ENCODE results near the gene XPOT. TPM values are rescaled to one million over a fixed set of nuclear protein-coding genes. Genes with fewer than 3 reads are reported as not detected.

Gene XPOT
- total RNA-seq, 2 experiments from 2014 or later = 163 to 180 TPM

- Mint-ChIP-seq H3K27me3 (no peaks in the 10 kb centered on the region), H3K9me3 (peaks cover 8% of the 10 kb centered on the region), H3K27ac (peak overlapping the region; percentile 59), H3K4me1 (ENCODE audit: low read depth) (peaks cover 27% of the 10 kb centered on the region), H3K4me3 (no peak overlapping the region), H3K36me3 (ENCODE audit: low read depth) (peaks cover 2% of the 10 kb centered on the region)
- intact Hi-C loops (cut with micrococcal nuclease) = no loop called here
- ChIA-PET CTCF (no interaction called here), POLR2A (interaction anchor here (1.3 kb wide), 1 partner anchor 18 kb away, joined by 7 read pairs; the partner anchor contains the start of gene XPOT)
- TF ChIP-seq CTCF (IDR thresholded peaks at IDR 0.05) = no peak
- ATAC-seq (peak; percentile 84), DNase-seq (peak; percentile 62)
Observed at GRCh38 chr12:64385468-64385867, 18.7 kb upstream of the XPOT start.

GRCh38 chr12:64387197-64387816, 16.9 kb upstream of the XPOT start:
- peaks cover 11% of the 10 kb centered on the region for H3K27me3 Mint-ChIP-seq

GRCh38 chr12:64389154-64389553, 15.0 kb upstream of the XPOT start:
- POLR2A ChIA-PET = interaction anchor here (1.1 kb wide), 1 partner anchor 119 kb away, joined by 3 read pairs; no protein-coding TSS in a partner anchor
- no peaks in the 10 kb centered on the region for H3K36me3 Mint-ChIP-seq (ENCODE audit: low read depth)

More at GRCh38 chr12:64387197-64387816, 16.9 kb upstream of the XPOT start:
- H3K4me3 Mint-ChIP-seq = no peak overlapping the region
- no peak overlapping the region for H3K27ac Mint-ChIP-seq
- H3K4me1 Mint-ChIP-seq (ENCODE audit: low read depth) = peaks cover 32% of the 10 kb centered on the region
- intact Hi-C loops (cut with micrococcal nuclease) = no loop called here
- TF ChIP-seq CTCF (IDR thresholded peaks at IDR 0.05) = no peak
- no peaks in the 10 kb centered on the region for H3K9me3 Mint-ChIP-seq
- ChIA-PET CTCF (no interaction called here), POLR2A (no interaction called here)
- ATAC-seq (no peak), DNase-seq (no peak)
- no peaks in the 10 kb centered on the region for H3K36me3 Mint-ChIP-seq (ENCODE audit: low read depth)

GRCh38 chr12:64390275-64390851, 13.8 kb upstream of the XPOT start, which contains the start of gene C12orf56:
Gene C12orf56 (minus strand): TSS chr12:64390758. CDS start chr12:64390565, 193 bp downstream.
- ATAC-seq (peak; percentile 64), DNase-seq (peak; percentile 40)
- ChIA-PET CTCF (interaction anchor here (0.7 to 1.9 kb wide), 3 partner anchors 15 to 1292 kb away, joined by 3 to 4 read pairs (median 3); no protein-coding TSS in a partner anchor), POLR2A (no interaction called here)
- H3K36me3 Mint-ChIP-seq (ENCODE audit: low read depth) = no peaks in the 10 kb centered on the region
- peaks cover 11% of the 10 kb centered on the region for H3K27me3 Mint-ChIP-seq
- peak within 1 kb of the TSS; percentile 30 for H3K27ac Mint-ChIP-seq
- no peaks in the 10 kb centered on the region for H3K9me3 Mint-ChIP-seq
- H3K4me3 Mint-ChIP-seq = peak within 1 kb of the TSS; percentile 67
- peaks cover 16% of the 10 kb centered on the region for H3K4me1 Mint-ChIP-seq (ENCODE audit: low read depth)
- no peak for TF ChIP-seq CTCF (IDR thresholded peaks at IDR 0.05)
- intact Hi-C loops (cut with micrococcal nuclease) = loop anchor here (10.0 kb wide), 1 partner anchor 116 kb away; no protein-coding TSS in a partner anchor

More at GRCh38 chr12:64389154-64389553, 15.0 kb upstream of the XPOT start:
- TF ChIP-seq CTCF (IDR thresholded peaks at IDR 0.05) = no peak
- peaks cover 11% of the 10 kb centered on the region for H3K27me3 Mint-ChIP-seq
- H3K9me3 Mint-ChIP-seq = no peaks in the 10 kb centered on the region
- H3K27ac Mint-ChIP-seq = no peak overlapping the region
- no peak overlapping the region for H3K4me3 Mint-ChIP-seq
- intact Hi-C loops (cut with micrococcal nuclease) = no loop called here
- ATAC-seq (no peak), DNase-seq (no peak)
- H3K4me1 Mint-ChIP-seq (ENCODE audit: low read depth) = peaks cover 28% of the 10 kb centered on the region
- CTCF ChIA-PET = interaction anchor here (0.7 kb wide), 1 partner anchor 12 kb away, joined by 3 read pairs; no protein-coding TSS in a partner anchor

- ATAC-seq (peak; percentile 40), DNase-seq (peak; percentile 39)
- CTCF ChIA-PET = interaction anchor here (1.9 kb wide), 1 partner anchor 16 kb away, joined by 4 read pairs; no protein-coding TSS in a partner anchor
- TF ChIP-seq CTCF (IDR thresholded peaks at IDR 0.05) = peak; percentile 35
- Mint-ChIP-seq H3K9me3 (no peaks in the 10 kb centered on the region), H3K27ac (no peak overlapping the region), H3K4me1 (ENCODE audit: low read depth) (peaks cover 5% of the 10 kb centered on the region), H3K27me3 (peaks cover 11% of the 10 kb centered on the region), H3K4me3 (no peak overlapping the region), H3K36me3 (ENCODE audit: low read depth) (no peaks in the 10 kb centered on the region)
- intact Hi-C loops (cut with micrococcal nuclease) = loop anchor here (10.0 kb wide), 1 partner anchor 117 kb away; no protein-coding TSS in a partner anchor
- POLR2A ChIA-PET = no interaction called here
Observed at GRCh38 chr12:64392221-64392620, 12.0 kb upstream of the XPOT start.
